ENCODE data around the gene KRTAP10-4. TPM values are rescaled to one million over a fixed set of nuclear protein-coding genes. Genes with fewer than 3 reads are reported as not detected.
"Not testable (repeated sequence)": the region's sequence is repeated elsewhere in the genome, so short reads cannot be mapped to it uniquely, and the experiment has no call there.

Gene KRTAP10-4
- total and polyA plus RNA-seq, 2 experiments from 2014 or later = not detected

DNA sequence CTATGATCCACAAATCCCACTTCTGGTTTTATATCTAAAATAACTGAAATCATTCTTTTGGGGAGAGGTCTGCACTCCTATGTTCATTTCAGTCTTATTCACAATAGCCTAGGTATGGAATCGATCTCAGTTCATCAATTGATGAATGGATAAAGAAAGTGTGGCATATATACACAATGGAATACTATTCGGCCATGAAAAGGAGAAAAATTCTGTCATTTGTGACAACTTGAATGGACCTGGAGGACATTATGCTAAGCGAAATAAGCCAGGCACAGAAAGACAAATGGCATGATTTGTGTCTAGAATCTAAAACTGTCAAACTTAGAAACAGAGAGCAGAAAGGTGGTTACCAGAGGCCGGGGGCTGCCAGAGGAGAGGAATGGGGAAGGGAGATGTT, 33.0 kb downstream of the KRTAP10-4 start:
- no peaks in the 10 kb centered on the region for H4K20me1 ChIP-seq (ENCODE audit: insufficient read depth)
- no peak overlapping the region for H3K9ac ChIP-seq
- no peak overlapping the region for H2AFZ ChIP-seq
- no peaks in the 10 kb centered on the region for H3K4me1 ChIP-seq (ENCODE audit: insufficient read depth)
- 0 out of 2 replicates have a peak, but pooled peaks cover 6% of the 10 kb centered on the region for H3K27me3 ChIP-seq (replicated peaks; ENCODE audit: insufficient read depth)
- in situ Hi-C loops (cut with MboI) = no loop called here
- no peak for DNase-seq
- 37 to 39% methylated on average over 4 of the region's 4 CpGs for WGBS, 2 experiments (ENCODE audit: low coverage in 1 of 2, low lambda C conversion rate in 2 of 2, missing lambda C conversion rate in 2 of 2)
- H3K79me2 ChIP-seq (ENCODE audit: insufficient read depth) = no peaks in the 10 kb centered on the region
- H3K27ac ChIP-seq = no peak overlapping the region
- H3K4me3 ChIP-seq = no peak overlapping the region
- no peaks in the 10 kb centered on the region for H3K9me2 ChIP-seq (ENCODE audit: insufficient read depth)
- H3K4me2 ChIP-seq (ENCODE audit: unreplicated experiment) = no peak overlapping the region
- TF ChIP-seq EZH2 (IDR thresholded peaks at IDR 0.05; ENCODE audit: insufficient read depth, poor library complexity, severe bottlenecking) = no peak
- H3K36me3 ChIP-seq (ENCODE audit: low read depth) = no peaks in the 10 kb centered on the region
- no peaks in the 10 kb centered on the region for H3K9me3 ChIP-seq (ENCODE audit: low read depth)
- H3F3A ChIP-seq (ENCODE audit: insufficient read depth) = no peaks in the 10 kb centered on the region

DNA sequence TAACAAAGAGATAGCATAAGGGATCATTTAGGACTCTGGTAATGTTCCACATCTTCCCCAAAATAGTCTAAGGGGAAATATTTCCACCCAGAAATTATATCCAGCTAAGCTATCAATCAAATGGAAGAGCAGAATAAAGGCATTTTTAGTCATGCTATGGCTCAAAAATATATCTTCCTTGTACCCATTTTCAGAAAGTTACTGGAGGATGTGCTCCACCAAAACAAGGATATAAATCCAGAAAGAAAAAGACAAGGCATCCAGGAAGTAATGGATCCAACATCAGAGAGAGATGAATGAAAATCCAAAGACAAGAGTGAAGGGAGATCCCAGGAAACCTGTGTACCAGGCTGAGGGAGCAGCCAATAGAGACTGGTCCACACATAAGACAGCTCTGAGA, 35.7 kb downstream of the KRTAP10-4 start:
- TF ChIP-seq EZH2phosphoT487 (IDR thresholded peaks at IDR 0.05; ENCODE audit: insufficient read depth, low read depth) (no peak), EZH2 (IDR thresholded peaks at IDR 0.05; ENCODE audit: insufficient read depth, poor library complexity, severe bottlenecking) (no peak)

DNA sequence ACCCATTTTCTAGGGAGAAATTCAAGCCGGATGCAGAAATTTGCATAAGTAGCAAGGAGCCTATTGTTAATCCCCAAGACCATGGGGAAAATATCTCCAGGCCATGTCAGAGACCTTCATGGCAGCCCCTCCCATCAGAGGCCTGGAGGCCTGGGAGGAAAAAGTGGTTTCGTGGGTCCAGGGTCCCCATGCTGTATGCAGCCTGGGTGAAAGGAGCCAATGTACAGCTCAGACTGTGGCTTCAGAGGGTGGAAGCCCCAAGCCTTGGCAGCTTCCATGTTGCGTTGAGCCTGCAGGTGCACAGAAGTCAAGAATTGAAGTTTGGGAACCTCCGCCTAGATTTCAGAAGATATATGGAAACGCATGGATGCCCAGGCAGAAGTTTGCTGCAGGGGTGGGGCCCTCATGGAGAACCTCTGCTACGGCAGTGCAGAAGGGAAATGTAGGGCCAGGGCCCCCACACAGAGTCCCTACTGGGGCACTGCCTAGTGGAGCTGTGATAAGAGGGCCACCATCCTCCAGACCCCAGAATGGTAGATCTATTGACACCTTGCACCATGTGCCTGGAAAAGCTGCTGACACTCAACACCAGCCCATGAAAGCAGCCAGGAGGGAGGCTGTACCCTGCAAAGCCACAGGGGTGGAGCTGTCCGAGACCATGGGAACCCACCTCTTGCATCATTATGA, 36.8 kb downstream of the KRTAP10-4 start:
- 26 to 43% methylated on average over 7 of the region's 7 CpGs for WGBS, 2 experiments (ENCODE audit: low coverage in 1 of 2, low lambda C conversion rate in 2 of 2, missing lambda C conversion rate in 2 of 2)
- H3K27ac ChIP-seq; H3K79me2 ChIP-seq (ENCODE audit: insufficient read depth); DNase-seq; H3K9ac ChIP-seq; H3F3A ChIP-seq (ENCODE audit: insufficient read depth); H3K27me3 ChIP-seq (replicated peaks; ENCODE audit: insufficient read depth); H4K20me1 ChIP-seq (ENCODE audit: insufficient read depth); H3K9me3 ChIP-seq (ENCODE audit: low read depth); in situ Hi-C loops (cut with MboI); H3K4me1 ChIP-seq (ENCODE audit: insufficient read depth); H3K4me3 ChIP-seq; H2AFZ ChIP-seq; H3K36me3 ChIP-seq (ENCODE audit: low read depth); H3K9me2 ChIP-seq (ENCODE audit: insufficient read depth); H3K4me2 ChIP-seq (ENCODE audit: unreplicated experiment): not testable (repeated sequence)

More for the DNA sequence above, 35.7 kb downstream of the KRTAP10-4 start:
- H3K4me3 ChIP-seq = no peak overlapping the region
- H3K27ac ChIP-seq = no peak overlapping the region
- H3K4me1 ChIP-seq (ENCODE audit: insufficient read depth) = no peaks in the 10 kb centered on the region
- H3K4me2 ChIP-seq (ENCODE audit: unreplicated experiment) = no peak overlapping the region
- 0 out of 2 replicates have a peak, but pooled peaks cover 4% of the 10 kb centered on the region for H3K27me3 ChIP-seq (replicated peaks; ENCODE audit: insufficient read depth)
- H4K20me1 ChIP-seq (ENCODE audit: insufficient read depth) = no peaks in the 10 kb centered on the region
- H3K79me2 ChIP-seq (ENCODE audit: insufficient read depth) = no peaks in the 10 kb centered on the region
- no peak overlapping the region for H2AFZ ChIP-seq
- no peaks in the 10 kb centered on the region for H3K9me2 ChIP-seq (ENCODE audit: insufficient read depth)
- no peaks in the 10 kb centered on the region for H3F3A ChIP-seq (ENCODE audit: insufficient read depth)
- H3K36me3 ChIP-seq (ENCODE audit: low read depth) = no peaks in the 10 kb centered on the region
- no peaks in the 10 kb centered on the region for H3K9me3 ChIP-seq (ENCODE audit: low read depth)
- no peak overlapping the region for H3K9ac ChIP-seq
- no peak for DNase-seq
- in situ Hi-C loops (cut with MboI) = no loop called here

DNA sequence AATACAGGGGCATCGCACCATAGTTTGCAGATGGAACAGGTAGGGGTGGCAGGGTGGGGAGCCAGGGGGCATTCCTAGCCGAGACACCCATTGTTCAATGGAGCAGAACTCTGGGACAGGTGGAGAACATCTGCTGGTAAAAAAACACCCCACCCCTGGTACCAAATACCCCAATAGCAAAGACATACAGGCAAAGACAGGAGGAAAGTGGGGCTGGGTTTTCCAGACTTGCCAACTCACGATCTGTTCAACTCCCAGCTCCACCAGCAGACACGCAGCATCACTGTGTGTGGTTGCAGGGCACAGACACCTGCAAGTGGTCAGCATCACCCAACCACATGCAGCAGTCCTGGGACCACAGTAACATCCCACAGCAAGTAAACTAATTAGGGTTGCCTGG, 38.0 kb downstream of the KRTAP10-4 start:
- H3K79me2 ChIP-seq (ENCODE audit: insufficient read depth) = no peaks in the 10 kb centered on the region
- in situ Hi-C loops (cut with MboI) = no loop called here
- TF ChIP-seq EZH2phosphoT487 (IDR thresholded peaks at IDR 0.05; ENCODE audit: insufficient read depth, low read depth) (no peak), EZH2 (IDR thresholded peaks at IDR 0.05; ENCODE audit: insufficient read depth, poor library complexity, severe bottlenecking) (no peak)
- no peak overlapping the region for H3K9ac ChIP-seq
- H4K20me1 ChIP-seq (ENCODE audit: insufficient read depth) = no peaks in the 10 kb centered on the region
- no peaks in the 10 kb centered on the region for H3K27me3 ChIP-seq (replicated peaks; ENCODE audit: insufficient read depth)
- H3K4me1 ChIP-seq (ENCODE audit: insufficient read depth) = no peaks in the 10 kb centered on the region
- no peaks in the 10 kb centered on the region for H3K36me3 ChIP-seq (ENCODE audit: low read depth)
- no peaks in the 10 kb centered on the region for H3K9me2 ChIP-seq (ENCODE audit: insufficient read depth)
- no peak overlapping the region for H2AFZ ChIP-seq
- no peak overlapping the region for H3K4me3 ChIP-seq
- no peaks in the 10 kb centered on the region for H3F3A ChIP-seq (ENCODE audit: insufficient read depth)
- H3K4me2 ChIP-seq (ENCODE audit: unreplicated experiment) = no peak overlapping the region
- DNase-seq = no peak
- 29 to 39% methylated on average over 4 of the region's 4 CpGs for WGBS, 2 experiments (ENCODE audit: low coverage in 1 of 2, low lambda C conversion rate in 2 of 2, missing lambda C conversion rate in 2 of 2)
- H3K9me3 ChIP-seq (ENCODE audit: low read depth) = no peaks in the 10 kb centered on the region
- H3K27ac ChIP-seq = no peak overlapping the region

DNA sequence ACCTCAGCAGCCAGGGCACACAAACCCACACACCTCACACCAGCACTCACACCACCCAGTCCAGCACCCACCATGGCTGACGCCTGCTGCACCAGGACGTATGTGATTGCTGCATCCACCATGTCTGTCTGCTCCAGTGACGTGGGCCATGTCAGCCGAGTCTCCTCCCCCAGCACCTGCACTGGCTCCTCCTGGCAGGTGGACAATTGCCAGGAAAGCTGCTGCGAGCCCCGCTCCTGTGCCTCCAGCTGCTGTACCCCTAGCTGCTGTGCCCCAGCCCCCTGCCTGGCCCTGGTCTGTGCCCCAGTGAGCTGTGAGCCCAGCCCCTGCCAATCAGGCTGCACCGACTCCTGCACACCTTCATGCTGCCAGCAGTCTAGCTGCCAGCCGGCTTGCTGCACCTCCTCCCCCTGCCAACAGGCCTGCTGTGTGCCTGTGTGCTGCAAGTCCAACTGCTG, 38.5 kb downstream of the KRTAP10-4 start, which contains the start of gene KRTAP10-8:
KRTAP10-8 (plus strand) TSS at position 51 of the 458 bp plus-strand sequence; CDS start at position 73, 22 bp downstream.
- in situ Hi-C loops (cut with MboI) = no loop called here
- Histone ChIP-seq H3K9me3 (ENCODE audit: low read depth) (no peaks in the 10 kb centered on the region), H3K4me3 (no peak within 1 kb of the TSS)

More for the DNA sequence above, 38.5 kb downstream of the KRTAP10-4 start, which contains the start of gene KRTAP10-8:
- no peaks in the 10 kb centered on the region for H3K36me3 ChIP-seq (ENCODE audit: low read depth)
- no peaks in the 10 kb centered on the region for H3K27me3 ChIP-seq (replicated peaks; ENCODE audit: insufficient read depth)
- H3K79me2 ChIP-seq (ENCODE audit: insufficient read depth) = no peaks in the 10 kb centered on the region
- WGBS, 2 experiments (ENCODE audit: low coverage in 1 of 2, low lambda C conversion rate in 2 of 2, missing lambda C conversion rate in 2 of 2) = 46 to 56% methylated on average over 8 of the region's 8 CpGs
- no peak within 1 kb of the TSS for H3K27ac ChIP-seq
- no peak within 1 kb of the TSS for H3K9ac ChIP-seq
- no peak within 1 kb of the TSS for H2AFZ ChIP-seq
- H3K4me2 ChIP-seq (ENCODE audit: unreplicated experiment) = no peak within 1 kb of the TSS
- no peak for DNase-seq
- H3K9me2 ChIP-seq (ENCODE audit: insufficient read depth) = no peaks in the 10 kb centered on the region
- no peak for TF ChIP-seq EZH2phosphoT487 (IDR thresholded peaks at IDR 0.05; ENCODE audit: insufficient read depth, low read depth)
- no peak for TF ChIP-seq EZH2 (IDR thresholded peaks at IDR 0.05; ENCODE audit: insufficient read depth, poor library complexity, severe bottlenecking)
- H3F3A ChIP-seq (ENCODE audit: insufficient read depth) = no peaks in the 10 kb centered on the region
- no peaks in the 10 kb centered on the region for H4K20me1 ChIP-seq (ENCODE audit: insufficient read depth)
- H3K4me1 ChIP-seq (ENCODE audit: insufficient read depth) = no peaks in the 10 kb centered on the region

Measured in GM23248 (cell line).